Fibroblast of skin of back (primary cell): ENCODE results near the gene PTPRF.

Experiments used
- DNase-seq: peaks from one replicate; pipeline ENCODE4 v3.0.0-alpha.2; 2013

PTPRF gene

DNA sequence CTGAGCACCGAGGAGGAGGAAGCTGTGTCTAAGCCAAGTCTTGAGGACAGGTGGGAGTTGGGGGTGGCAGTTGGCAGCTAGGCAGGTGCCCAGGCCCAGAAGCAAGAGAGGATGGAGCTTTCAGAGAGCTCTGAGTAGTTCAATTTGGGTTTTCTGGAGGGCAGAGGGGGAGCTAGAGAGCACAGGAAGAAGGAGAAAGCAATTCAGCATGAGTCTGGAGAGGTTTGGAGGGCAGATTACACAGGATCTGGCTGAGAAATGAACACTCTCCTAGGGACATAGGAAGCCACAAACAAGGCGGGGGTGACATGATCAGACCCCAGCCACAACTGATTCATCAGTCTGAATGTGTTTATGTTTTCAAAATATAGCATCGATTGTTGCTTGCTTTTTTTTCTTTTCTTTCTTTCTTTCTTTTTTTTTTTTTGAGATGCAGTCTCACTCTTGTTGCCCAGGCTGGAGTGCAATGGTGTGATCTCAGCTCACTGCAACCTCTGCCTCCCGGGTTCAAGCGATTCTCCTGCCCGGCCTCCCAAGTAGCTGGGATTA, 23.8 kb downstream of the PTPRF start:
- peak; percentile 42 for DNase-seq

DNA sequence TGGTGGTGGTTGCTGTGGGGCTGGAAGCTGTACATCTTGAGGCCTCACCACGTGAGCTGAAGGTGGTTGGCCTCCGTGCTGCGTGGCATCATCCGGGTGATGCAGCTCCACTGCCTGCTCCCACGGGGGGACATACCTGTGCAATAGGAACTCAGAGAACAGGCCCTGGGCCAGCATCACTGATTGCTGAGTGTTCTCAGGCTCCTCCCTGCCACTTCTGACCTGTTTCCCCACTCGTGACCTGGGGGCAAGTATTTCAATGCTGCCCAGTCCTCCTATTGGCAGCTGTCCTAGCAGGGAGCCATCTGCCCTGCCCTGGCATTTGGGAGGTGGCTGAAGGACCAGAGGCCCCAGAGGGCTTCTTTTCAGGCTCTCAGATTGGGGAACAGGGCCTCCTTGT, 26.1 kb downstream of the PTPRF start:
- no peak for DNase-seq

DNA sequence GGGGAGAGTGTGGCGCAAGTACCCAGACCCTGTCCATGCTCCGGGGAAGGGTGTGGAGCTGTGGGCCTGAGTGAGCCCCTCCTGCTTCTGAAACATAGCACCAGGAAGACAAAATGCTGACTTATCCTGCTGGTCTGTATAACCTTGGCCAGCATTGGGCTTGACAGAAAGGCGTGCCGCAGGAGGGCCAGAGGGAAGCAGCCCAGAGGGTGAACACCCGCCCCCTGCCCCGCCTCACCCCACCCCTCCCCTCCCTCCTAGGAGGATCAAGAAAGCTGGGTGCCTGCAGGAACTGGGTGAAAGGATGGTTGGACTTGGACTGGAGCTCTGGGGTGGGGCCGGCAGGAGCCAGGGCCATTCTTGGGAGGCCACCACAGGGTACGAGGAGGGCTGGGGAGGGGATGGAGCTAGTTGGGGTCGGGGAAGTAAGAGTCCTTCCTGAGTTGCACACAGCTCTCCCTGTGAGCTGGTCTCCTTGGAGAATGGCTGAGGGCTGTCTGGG, 27.1 kb downstream of the PTPRF start:
- DNase-seq: peak; percentile 43

DNA sequence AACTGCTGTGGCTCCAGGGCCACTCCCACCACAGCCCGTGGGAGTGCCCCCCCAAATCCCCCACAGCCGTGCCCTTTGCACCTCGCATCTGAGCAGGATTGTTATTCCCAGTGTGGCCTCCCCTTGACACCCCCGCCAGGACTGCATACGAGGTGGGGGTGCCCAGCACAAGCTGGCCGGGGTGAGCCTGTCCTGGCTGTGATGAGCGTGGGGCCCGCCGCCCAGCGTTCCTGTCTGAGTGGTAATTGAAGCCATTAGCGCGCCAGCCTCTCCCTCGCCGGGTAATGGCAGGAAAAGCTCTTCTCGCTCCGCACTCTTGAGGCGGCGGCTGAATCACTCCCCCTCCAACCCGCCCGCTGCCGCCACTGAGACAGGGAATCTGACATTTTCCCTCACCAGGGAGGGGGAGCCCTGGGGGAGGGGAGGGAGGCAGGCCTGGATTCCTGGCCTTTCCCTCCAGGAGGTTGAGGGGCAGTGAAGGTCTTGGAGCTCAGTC, 27.7 kb downstream of the PTPRF start:
- peak; percentile 73 for DNase-seq

DNA sequence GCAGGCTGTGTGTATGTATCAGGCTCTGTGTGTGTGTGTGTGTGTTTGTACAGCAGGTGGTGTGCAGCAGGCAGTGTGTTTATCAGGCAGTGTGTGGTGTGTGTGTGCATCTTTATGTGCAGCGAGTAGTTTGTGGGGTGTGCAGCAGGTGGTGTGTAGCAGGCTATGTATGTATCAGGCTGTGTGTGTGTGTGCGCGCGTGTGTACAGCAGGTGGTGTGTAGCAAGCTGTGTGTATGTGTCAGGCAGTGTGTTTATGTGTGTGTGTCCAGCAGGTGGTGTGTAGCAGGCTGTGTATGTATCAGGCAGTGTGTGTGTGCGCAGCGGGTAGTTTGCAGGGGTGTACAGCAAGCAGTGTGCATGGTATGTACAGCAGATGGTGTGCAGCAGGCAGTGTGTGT, 29.0 kb downstream of the PTPRF start:
- no peak for DNase-seq

DNA sequence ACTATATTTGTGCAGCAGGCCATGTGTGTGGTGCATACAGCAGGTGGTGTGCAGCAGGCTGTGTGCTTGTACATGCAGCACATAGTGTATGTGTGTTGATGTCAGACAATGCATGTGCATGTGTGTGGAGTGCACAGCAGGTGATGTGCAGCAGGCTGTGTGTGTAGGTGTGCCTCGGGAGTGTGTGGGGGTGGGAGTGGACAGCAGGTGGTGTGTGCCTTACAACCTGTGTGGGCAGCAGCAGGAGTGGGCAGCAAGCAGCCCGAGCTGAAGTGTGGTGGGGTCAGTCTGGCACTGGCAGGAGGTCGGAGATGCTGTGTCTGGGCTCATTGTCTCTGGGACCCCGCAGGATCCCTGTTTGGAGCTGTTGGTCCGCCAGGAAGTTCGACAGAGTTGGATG, 29.6 kb downstream of the PTPRF start:
- no peak for DNase-seq

DNA sequence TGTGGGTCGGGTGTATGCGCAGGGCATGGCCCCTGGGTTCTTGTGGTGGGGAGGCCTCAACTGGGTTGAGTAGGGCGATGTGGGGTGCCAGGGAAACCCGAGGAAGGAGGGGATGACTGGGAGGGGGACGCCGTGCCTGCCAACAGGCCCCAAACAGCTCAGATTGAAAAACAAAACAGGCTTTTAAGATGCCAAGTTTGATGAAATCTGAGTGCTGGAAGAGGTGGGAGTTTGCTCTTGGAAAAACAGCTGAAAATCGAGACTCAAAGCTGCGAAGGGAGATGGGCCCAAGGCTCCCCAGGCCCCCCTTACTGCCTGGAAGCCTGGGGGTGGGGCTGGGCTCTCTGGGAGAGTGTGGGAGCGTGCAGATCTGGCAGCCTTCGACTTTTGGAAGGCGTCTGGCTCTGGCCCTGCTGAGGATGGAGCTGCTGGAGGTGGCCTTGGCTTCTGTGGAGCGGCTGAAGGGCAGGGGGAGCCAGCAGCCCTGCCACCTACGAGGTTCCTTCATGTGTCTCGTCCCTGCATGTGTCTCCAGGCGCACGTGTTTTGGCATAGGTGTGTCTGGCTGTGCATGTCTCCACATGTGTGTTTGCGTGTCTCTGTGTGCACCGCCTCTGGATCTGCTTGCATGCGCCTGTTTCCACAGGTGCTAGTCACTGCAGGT, 33.3 kb downstream of the PTPRF start:
- no peak for DNase-seq

DNA sequence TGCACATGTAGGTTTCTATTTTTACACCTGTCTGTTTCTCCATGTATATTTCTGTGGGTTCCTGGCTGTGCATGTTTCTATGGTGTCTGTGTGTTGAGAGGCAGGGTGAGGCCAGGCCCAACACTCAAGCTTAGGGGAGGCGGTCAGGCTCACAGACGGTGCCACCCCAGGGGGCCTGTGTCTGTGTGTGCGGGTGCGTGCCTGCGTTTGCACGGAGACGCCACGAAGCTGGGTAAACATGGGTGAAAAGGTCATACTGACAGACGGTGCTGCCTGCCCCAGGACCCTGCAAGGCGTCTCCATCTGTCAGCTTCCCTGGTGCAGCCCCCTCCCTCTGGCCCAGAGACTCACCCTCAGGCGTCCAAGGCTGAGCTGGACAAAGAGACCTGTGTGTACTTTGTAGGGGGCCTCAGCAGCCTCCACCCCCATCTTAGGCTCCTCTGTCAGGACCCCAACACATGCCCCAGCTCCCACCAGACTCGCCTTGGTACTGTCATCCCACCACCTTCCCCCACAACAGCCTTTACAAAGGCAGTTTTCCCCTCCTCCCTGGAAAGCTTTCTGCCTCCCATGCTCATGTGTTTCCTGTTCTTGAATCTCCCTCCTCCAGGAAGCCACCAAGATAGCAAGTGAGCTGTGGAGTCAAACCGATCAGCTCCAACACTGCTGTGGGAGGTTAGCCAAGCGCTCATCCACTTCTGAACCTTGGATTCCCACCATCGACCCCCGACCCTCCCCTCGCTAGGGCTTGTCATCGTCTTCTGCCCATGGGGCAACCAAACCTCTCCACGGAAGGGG, 34.1 kb downstream of the PTPRF start:
- no peak for DNase-seq

DNA sequence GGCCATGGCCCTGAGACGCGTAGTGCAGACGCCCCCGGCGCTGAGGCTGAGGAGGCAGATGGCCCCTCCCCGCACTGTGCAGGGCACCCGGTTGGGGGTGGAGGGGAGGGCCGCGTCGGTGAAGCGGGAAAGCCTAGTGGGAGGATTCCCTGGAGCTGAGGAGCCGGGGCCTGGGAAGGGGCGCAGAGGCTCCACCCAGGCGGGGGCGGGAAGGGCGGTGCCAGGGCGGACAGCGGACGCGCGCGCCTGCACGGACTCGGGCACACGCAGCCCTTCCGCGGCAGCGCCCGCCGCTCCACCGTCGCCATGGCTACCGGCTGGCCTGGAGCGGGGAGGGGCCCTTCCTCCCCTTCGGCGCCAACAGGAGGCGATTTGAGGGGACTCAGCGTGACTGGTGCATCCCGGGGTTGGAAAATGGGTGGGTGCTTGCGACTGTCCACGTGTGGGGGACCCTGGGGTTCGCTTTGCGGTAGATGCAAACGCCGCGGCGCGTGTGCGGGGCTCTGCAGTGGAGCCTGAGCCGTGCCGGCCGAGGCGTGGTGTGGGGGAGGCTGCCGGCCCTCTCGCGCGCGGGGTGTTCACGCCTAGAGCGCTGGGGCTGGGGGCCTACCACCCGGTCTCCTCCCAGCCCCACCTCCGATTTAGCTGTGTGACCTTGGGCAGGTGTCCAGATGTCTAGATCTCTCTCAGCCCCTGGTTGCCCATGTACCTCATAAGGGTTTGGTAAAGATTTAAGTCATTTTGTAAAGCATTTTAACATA, 35.1 kb downstream of the PTPRF start:
- DNase-seq: peak; percentile 69

DNA sequence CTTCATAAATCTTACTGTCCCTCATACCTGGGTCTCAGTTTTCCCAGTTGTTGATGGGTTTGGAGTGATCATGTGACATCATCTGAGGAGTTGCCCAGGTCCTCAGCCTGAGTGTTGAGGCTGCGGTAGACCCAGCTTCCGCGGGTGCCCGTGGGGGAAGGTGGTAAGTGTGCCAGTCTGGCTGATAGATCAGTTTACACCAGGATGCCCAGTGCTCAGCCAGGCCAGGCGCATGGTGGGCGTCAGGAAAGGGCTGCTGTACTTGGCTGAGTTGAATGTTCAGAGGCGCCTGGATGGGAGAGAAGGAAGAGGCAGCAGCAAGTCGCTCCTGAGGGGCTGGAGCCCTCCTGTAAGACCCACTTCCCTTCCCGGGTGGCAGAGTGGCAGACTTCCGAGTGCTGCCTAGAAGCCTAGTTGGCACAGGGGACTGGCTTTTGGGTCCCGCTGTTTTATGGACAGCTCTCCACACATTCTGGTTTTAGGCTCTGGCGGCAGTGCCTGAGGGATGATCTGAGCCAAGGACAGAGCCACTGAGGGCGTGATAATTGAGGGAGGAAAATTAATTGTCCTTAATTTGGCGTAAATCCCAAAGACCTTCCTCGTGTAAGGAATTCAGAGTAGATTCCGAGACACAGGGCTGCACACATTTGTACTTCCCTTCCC, 35.8 kb downstream of the PTPRF start:
- no peak for DNase-seq

DNA sequence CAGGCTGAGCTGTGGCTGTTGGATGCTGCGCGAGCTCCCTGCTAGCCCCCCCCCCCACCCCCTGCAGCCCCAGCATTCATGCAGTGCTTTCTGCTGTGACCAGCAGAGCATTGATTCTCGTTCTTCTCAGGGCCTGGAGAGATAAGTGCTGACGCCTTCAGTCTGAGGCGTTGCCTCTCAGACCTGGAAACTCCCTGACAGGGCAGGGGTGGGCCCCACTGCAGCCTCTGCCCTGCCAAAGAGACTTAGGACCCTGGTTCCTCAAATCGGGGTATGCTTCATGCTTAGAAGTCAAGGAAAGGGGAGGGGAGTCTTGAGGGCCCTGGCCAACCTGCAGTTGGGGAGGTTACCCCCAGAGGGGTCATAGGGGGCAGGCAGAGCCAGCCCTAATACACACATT, 38.5 kb downstream of the PTPRF start:
- DNase-seq: no peak

DNA sequence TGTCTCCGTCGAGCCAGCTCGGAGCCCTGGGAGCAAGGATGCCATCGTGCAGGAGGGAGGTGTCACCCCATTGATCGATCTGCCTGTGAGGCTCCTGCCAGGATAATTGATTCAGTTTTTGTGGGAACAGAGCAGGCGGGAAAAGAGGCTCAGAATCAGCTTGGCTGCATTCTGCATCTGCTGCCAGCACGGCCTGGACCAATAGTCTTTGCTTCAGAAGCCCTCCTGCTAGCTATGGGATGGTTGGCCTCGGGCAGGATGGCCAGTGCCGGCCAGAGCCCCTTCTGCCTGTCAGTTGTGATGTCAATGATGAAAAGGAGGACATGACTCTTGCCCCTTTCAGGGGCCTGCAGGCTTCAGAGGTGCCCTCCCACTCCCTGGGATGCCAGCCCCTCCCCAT, 39.6 kb downstream of the PTPRF start:
- DNase-seq: no peak

DNA sequence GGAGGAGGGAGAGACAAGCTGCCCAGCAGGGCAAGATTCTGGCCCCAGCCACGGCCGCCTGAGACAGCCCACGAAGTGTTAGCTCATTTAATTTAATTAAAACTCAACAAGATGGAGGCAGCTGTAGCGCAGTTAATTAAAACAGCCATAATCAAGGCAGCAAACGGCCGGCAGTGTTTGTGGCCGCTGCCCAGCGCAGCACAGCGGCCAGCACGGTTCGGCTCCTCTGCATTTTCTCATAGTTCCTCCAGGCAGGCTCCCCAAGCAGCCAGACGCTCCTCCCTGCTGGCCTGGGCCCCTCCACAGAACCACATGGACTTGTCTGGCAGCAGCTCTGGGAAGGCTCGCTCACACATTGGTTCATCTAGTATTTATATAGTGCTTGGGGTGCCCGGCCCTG, 40.0 kb downstream of the PTPRF start:
- DNase-seq: no peak

DNA sequence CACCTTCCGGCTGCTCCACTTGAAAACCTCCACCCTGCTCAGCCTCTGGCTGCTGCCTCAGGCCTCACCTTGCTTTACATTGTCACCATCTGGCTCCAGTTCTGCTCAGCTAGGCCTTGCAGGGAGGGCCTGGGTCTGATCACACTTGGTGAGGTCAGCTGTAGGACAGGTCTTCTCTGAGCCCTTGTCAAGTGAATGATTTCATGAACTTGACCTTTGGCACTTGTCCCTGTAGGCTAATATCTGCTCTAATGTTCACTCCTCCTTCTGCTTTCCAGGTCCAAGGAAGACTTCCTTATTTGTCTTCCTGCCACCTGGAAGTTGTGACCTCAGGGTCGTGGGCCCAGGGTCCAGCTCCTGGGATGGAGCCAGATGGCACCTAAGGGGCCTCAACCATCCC, 41.4 kb downstream of the PTPRF start:
- DNase-seq: no peak

DNA sequence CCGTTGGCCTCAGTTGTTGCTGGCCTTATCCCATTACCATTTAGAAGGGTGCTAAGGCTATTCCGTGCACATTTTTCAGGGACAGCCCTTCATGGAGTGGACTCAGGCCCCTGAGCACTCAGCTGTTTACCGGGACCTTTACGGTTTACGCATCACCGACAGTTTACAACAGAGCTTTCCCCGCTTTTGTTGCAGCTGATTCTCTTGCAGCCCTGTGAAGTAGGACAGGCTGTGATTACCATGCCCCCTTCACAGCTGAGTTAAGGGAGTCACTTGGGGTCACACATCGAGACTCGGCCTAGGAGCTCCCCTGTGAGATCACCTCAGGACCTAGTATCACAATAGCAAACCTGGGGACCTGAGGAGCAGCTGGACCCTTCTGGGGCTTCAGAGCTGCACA, 41.9 kb downstream of the PTPRF start:
- no peak for DNase-seq

DNA sequence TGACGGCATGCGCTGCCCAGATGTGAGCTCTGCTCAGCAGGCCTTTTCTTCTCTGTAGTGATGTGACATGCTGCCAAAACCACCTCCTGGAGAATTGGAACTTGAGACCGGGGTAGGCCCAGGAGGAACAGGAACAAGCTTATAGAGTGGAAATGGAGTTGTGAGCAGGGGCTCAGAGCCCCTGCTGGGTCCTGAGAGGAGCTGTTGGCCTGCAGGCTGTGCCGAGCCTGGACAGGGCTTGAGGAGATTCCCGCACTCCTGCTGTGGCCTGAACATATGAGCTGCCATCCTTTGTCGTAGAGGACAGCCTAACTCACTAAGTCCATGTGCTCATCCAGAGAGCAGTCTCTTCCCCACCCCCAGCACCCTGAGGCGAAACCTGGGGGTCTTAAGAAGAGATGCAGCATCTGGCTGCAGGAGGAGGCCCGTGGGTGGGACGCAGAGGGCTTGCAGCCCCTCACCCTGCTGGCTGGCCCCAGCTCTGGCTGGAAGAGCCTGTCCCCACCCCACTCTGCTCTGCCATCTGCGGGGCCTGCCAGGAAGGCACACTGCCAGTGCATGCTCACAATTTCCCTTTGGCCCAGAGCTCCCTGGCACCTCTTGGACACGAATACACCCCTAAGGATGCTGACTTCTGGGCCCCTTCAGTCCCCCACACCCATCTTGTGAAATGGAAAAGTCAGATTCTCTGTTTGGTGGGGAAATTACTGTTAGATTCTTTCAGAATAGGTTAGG, 42.5 kb downstream of the PTPRF start:
- no peak for DNase-seq

DNA sequence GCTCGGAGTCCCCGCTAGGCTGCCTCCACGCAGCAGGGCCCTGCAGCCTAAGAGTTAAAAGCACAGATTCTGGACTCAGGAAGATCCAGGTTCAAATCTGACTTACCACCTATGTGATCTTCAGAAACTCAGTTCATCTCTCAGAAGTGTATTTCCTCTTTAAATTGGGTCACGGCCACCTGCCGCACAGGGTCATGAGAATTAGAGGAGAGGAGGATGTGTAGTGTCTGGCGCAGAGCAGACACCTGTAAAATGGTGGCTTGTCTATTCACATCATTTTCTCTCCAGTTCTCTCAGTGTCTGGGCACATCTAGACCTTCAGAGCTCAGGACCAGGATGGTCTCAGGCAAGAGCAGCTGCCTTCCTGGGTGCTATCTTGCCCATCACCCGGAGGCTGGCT, 45.8 kb downstream of the PTPRF start:
- DNase-seq: no peak

DNA sequence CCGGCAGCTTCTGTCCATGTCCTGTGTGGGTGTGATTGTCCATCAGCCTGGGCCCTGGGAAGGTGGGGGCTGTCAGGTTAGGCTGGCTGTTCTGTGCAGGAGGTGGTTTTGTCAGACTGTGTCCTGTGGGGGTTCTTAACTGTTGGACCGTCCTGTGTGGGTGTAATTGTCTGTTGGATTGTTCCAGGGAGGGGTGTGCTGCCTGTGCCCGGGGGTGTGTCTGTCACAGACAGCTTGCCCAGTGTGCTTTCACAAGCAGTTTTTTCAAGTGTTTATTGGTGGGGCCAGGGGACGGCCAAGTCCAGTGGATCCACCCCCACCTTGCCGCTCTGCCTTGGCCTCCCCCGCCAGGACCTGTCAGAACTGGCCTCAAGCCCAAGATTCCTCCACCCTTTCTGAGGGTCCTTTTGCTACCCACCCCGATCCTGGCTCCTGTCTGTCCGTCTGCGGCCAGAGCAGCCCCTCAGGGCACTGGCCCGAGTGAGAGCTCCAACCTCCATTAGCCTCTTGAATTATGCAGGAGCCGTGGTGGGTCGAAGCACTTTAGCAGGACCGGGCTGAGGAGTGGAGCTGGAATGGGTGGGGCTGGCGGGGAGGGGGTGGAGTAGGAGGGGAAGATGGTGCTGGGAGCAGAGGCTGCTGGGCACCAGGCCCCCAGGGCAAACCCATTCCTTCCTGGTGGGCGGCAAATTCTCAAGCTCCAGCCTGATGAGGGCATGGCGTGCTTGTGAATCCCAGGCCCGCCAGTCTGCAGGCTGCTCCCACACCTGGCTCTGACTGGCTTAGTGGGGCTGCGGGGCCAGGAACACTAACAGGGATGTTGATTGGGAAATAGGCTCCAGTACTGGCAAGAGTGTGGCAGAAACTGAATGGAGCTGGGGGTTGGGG, 47.2 kb downstream of the PTPRF start:
- DNase-seq: no peak

DNA sequence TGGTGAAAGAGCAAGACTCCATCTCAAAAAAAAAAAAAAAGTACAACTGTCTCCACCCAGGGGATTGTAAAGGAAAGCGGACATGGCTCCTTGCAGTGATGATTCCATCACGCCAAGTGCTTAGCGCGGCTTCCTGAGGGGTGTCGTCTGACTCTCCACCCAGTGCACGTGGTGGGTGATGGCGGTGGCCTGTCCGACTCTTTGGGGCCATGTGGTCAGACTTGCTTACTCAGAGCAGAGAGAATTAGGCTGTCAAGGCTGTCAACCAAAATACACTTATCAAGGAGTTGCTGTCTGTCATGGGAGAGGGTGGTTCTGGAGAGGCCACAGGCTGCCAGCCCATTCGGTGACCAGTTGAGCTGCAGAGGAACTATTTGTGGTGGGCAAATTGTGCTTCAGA, 49.4 kb downstream of the PTPRF start:
- DNase-seq: no peak

DNA sequence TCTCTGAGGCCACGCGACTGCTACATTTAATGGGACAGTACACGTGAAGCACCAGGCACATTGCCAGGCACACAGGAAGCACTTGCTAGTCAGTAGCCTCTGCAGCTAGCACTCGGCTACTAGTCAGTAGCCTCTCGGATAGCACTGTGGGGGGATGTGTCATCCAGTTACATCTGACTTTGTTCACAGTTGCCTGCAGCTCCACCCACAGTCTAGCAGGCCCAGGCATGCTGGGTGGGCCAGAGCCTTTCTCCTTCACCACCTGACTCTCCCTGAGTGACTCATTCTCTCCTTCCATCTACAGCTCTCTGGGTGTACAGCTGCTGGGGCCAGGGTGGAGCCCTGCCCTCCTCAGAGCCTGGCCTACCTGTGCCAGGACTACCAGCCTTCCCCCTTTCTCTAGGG, 51.5 kb downstream of the PTPRF start:
- peak; percentile 83 for DNase-seq

DNA sequence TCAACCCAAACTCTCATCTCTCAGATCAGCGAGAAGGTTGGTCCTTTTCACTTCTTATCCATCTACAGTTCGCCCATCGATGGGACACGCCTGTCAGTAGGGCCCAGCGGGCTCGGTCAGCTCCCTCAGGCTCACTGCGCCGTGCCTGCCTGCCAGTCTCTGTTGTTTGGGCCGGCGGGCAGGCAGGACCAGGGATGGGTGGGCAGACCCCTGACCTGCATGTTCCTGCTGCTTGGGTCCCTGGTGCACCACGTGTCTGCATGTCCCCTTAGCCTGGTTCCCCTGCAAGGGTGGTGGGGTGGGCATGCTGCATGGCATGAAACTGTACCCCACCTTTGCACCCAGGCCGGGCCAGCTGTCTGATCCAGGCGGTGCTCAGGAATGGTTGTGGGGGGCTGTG, 52.4 kb downstream of the PTPRF start:
- DNase-seq: no peak
